Keratinocyte (primary cell): ENCODE measurements around the gene ACTG1.

Experiments
- EZH2 ChIP-seq: IDR thresholded peaks from one replicate; pipeline ENCODE4 v1.6.1; 2012; ENCODE audit warnings: inconsistent platforms, mild to moderate bottlenecking, low read length, moderate library complexity
- TF ChIP-seq, protein P1 (sequence below), 3 experiments: IDR thresholded peaks in 1 of 3; conservative IDR thresholded peaks in 1 of 3; optimal IDR thresholded peaks in 1 of 3; 2 replicates in 2 of 3; 3 replicates in 1 of 3; pipeline versions ENCODE3 to v1.5.1; 2011; ENCODE audit warnings: low read length in 3 of 3, mild to moderate bottlenecking in 3 of 3, moderate library complexity in 2 of 3, control low read depth in 1 of 3, inconsistent platforms in 1 of 3; ENCODE audit not compliant: insufficient read depth in 2 of 3; ENCODE audit errors: extremely low read depth in 1 of 3

DNA sequence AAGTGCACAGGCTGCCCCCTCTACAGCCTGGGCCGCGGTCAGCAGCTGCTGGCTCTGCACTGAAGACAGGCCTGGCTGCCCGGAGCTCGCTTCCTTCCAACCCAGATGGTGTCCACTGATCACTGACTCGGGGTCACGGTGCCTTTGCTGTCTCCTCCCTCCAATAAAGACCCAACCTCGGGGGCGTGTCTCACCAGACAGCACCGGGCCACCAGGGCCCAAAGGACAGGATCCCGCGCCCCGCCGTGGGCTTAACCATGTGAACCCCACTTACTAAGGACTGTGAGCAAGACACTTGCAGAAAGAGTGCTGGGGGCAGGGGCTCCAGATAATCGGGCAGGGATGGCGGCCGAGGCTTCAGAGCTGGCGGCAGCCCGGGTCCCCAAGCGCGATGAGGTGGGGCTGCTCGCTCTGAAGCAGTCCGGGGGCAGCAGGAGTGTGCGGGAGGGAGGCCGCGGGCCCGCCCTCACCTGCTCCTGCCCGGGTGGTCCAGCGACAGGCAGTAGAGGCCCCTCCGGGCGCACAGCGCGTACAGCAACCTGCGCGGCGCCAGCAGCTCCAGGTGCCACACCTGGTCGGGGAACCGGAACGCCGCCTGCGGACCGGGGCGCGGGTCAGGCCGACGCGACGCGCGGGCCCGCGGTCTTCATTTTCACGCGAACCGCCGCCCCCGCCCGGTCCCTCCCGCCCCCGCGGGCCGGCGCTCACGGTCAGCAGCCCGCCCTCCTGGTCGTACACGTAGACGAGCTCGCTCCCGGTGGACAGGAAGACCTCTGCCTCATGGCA lies 39.1 kb upstream of the ACTG1 start:
- TF ChIP-seq, protein P1, sequence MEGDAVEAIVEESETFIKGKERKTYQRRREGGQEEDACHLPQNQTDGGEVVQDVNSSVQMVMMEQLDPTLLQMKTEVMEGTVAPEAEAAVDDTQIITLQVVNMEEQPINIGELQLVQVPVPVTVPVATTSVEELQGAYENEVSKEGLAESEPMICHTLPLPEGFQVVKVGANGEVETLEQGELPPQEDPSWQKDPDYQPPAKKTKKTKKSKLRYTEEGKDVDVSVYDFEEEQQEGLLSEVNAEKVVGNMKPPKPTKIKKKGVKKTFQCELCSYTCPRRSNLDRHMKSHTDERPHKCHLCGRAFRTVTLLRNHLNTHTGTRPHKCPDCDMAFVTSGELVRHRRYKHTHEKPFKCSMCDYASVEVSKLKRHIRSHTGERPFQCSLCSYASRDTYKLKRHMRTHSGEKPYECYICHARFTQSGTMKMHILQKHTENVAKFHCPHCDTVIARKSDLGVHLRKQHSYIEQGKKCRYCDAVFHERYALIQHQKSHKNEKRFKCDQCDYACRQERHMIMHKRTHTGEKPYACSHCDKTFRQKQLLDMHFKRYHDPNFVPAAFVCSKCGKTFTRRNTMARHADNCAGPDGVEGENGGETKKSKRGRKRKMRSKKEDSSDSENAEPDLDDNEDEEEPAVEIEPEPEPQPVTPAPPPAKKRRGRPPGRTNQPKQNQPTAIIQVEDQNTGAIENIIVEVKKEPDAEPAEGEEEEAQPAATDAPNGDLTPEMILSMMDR (optimal IDR thresholded peaks at IDR 0.05 in 1 of 3, IDR thresholded peaks at IDR 0.05 in 1 of 3, conservative IDR thresholded peaks at IDR 0.05 in 1 of 3; ENCODE audit: extremely low read depth in 1 of 3, insufficient read depth in 2 of 3, low read length in 3 of 3), result no peak
- no peak for TF ChIP-seq EZH2
